Breast epithelium (tissue), 3 donors: ENCODE results near the gene SFXN3.

Source experiments
- CTCF ChIP-seq, 3 donors: fragments of 450-650 bp; IDR thresholded peaks; one replicate each; pipeline ENCODE4 v1.5.1; 2016 to 2017; ENCODE audit warnings: antibody characterized with exemption in 3 of 3, mild to moderate bottlenecking in 3 of 3, moderate library complexity in 3 of 3
- POLR2A ChIP-seq: fragments of 450-650 bp; IDR thresholded peaks from one replicate; pipeline ENCODE4 v1.6.1; 2016; ENCODE audit warnings: antibody characterized with exemption, mild to moderate bottlenecking, moderate library complexity
- POLR2AphosphoS5 ChIP-seq, 3 donors: sonication (generic); formaldehyde crosslinking; IDR thresholded peaks; one replicate each; pipeline ENCODE4 v1.6.1; 2017; ENCODE audit warnings: antibody characterized with exemption in 3 of 3

- TF ChIP-seq CTCF (IDR thresholded peaks at IDR 0.05): no peak
- TF ChIP-seq POLR2AphosphoS5 (IDR thresholded peaks at IDR 0.05): no peak
- no peak for TF ChIP-seq POLR2A
Observed at GRCh38 chr10:101018118-101018599, 12.9 kb upstream of the SFXN3 start.
